Bronchial epithelial cell (primary cell): ENCODE results near the gene CRIP3. TPM values are rescaled to one million over a fixed set of nuclear protein-coding genes. Genes with fewer than 3 reads are reported as not detected.

ENCODE experiments used
- DNase-seq: peaks from one replicate; pipeline ENCODE4 v3.0.0-alpha.2; 2010; ENCODE audit warnings: low read depth
- FAIRE-seq: peaks from 2 replicates; lab custom pipeline; 2011; peaks lifted over from hg19 to GRCh38; lab: Jason Lieb, UNC
- H3K27me3 ChIP-seq: 2 replicates; pipeline ENCODE4 v1.5.1; 2011; ENCODE audit warnings: low read length; ENCODE audit not compliant: control insufficient read depth, insufficient read depth
- H3K36me3 ChIP-seq: 2 replicates; pipeline ENCODE4 v1.5.1; 2011; ENCODE audit warnings: low read length; ENCODE audit not compliant: control insufficient read depth, insufficient read depth
- H3K4me3 ChIP-seq: 2 replicates; pipeline ENCODE4 v1.5.1; 2011; ENCODE audit warnings: mild to moderate bottlenecking, low read depth, low read length, control low read depth
- CTCF ChIP-seq: IDR thresholded peaks from 2 replicates; pipeline ENCODE4 v1.5.1; 2011; ENCODE audit warnings: mild to moderate bottlenecking, moderate library complexity, low read length, control low read depth, inconsistent platforms; ENCODE audit not compliant: insufficient read depth, severe bottlenecking
- total RNA-seq: library from RNA; depleted of rRNA; stranded (reverse); fragments of >200 nt; gene quantifications from 2 replicates; pipeline ENCODE4 v1.2.1, GENCODE V29; 2014

Gene CRIP3
- total RNA-seq, 1 donor from 2014 or later, result not detected

DNA sequence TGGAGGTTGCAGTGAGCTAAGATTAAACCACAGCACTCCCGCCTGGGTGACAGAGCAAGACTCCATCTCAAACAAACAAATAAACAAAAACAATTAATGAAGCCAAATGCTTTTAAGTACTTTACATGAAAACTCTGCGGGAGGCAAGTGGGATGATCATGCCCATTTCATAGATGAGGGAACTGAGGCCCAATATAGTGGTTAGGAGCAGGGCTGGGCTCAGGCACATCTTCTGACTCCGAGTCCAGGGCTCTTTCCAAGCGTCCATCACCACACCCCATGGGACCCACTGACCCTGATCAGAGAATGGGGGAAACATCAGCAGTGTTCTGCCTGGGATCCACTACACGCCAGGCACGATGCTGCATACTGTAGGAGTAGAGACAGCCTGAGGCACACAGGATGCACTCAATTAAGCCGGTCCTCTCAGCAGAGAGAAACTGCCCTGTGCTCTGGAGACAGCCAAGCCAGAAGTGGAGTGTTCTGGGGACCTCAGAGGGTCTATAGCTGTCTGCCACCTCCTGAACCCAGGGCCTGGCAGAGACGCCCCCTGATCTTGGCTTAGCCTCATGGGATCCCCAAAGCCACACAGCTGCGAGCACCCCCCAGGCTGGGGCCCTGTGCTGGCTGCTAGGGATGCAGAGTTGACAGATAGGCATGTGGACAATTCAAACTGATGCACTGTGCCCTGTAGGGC is 51.8 kb downstream of the CRIP3 start:
- no peak for TF ChIP-seq CTCF
- DNase-seq (no peak), FAIRE-seq (no peak)
- Histone ChIP-seq H3K4me3 (no peak overlapping the region), H3K27me3 (peaks cover 4% of the 10 kb centered on the region), H3K36me3 (no peaks in the 10 kb centered on the region)

Other genes starting within 250 kb of the CRIP3 start
- gene MRPL2, start 249.4 kb downstream of the CRIP3 start, total RNA-seq, result 32.8 and 50.3 TPM in 2 replicates
- gene KLC4, start 249.2 kb downstream of the CRIP3 start, total RNA-seq, result 10.4 and 14.5 TPM in 2 replicates
- 53.2 and 69.5 TPM in 2 replicates for gene PTK7, start 232.5 kb downstream of the CRIP3 start, total RNA-seq
- gene SRF, start 137.6 kb downstream of the CRIP3 start, total RNA-seq, result 10.8 and 20.1 TPM in 2 replicates
- 29.0 and 36.4 TPM in 2 replicates for gene CUL9, start 126.6 kb downstream of the CRIP3 start, total RNA-seq
- 59.8 and 75.4 TPM in 2 replicates for gene DNPH1, start 79.3 kb downstream of the CRIP3 start, total RNA-seq
- gene TTBK1, start 65.3 kb downstream of the CRIP3 start, total RNA-seq, result not detected in 2 replicates
- gene SLC22A7, start 10.6 kb downstream of the CRIP3 start, total RNA-seq, result not detected in 2 replicates
- gene ZNF318, start 60.8 kb upstream of the CRIP3 start, total RNA-seq, result 1.8 and 2.1 TPM in 2 replicates
- 9.7 and 11.0 TPM in 2 replicates for gene ABCC10, start 118.7 kb upstream of the CRIP3 start, total RNA-seq
- 4.1 and 8.2 TPM in 2 replicates for gene DLK2, start 146.7 kb upstream of the CRIP3 start, total RNA-seq
- gene TJAP1, start 168.7 kb upstream of the CRIP3 start, total RNA-seq, result 6.1 and 6.6 TPM in 2 replicates
- gene LRRC73, start 201.5 kb upstream of the CRIP3 start, total RNA-seq, result 0.13 and 0.26 TPM in 2 replicates
- 62.3 and 83.2 TPM in 2 replicates for gene YIPF3, start 208.1 kb upstream of the CRIP3 start, total RNA-seq
- 25.5 and 38.2 TPM in 2 replicates for gene POLR1C, start 208.3 kb upstream of the CRIP3 start, total RNA-seq